HFF-Myc (cell line): ENCODE results near the gene PLD4.

ENCODE experiments used
- DNase-seq: peaks from one replicate; pipeline ENCODE4 v3.0.0-alpha.2; 2011; ENCODE audit warnings: low read depth; ENCODE audit errors: extremely low read depth
- H3K4me3 ChIP-seq: replicated peaks from 2 replicates; pipeline ENCODE4 v1.5.1; 2011; ENCODE audit warnings: low read depth, mild to moderate bottlenecking, control low read depth, low read length
- CTCF ChIP-seq: IDR thresholded peaks from 2 replicates; pipeline ENCODE4 v1.5.1; 2012; ENCODE audit warnings: mild to moderate bottlenecking, low read depth, low read length, control low read depth; ENCODE audit errors: missing control alignments

PLD4 gene

GRCh38 chr14:104979758-104980610 lies 55.3 kb downstream of the PLD4 start:
- H3K4me3 ChIP-seq = no peak overlapping the region
- DNase-seq = no peak
- no peak for TF ChIP-seq CTCF

- H3K4me3 ChIP-seq = no peak overlapping the region
- no peak for TF ChIP-seq CTCF
- no peak for DNase-seq
Observed at GRCh38 chr14:104980611-104981531, 56.2 kb downstream of the PLD4 start.

- no peak for TF ChIP-seq CTCF
- no peak for DNase-seq
- H3K4me3 ChIP-seq = no peak overlapping the region
Observed at GRCh38 chr14:104981699-104982541, 57.2 kb downstream of the PLD4 start.

- no peak for DNase-seq
- H3K4me3 ChIP-seq = no peak overlapping the region
- TF ChIP-seq CTCF = no peak
Observed at GRCh38 chr14:104982548-104983230, 58.0 kb downstream of the PLD4 start.
